Measurements from ENCODE around the gene PAIP2B. TPM values are rescaled to one million over a fixed set of nuclear protein-coding genes. Genes with fewer than 3 reads are reported as not detected.

PAIP2B gene
- total and polyA plus RNA-seq, 10 of the 15 experiments (the other 5 are each of a cell fraction or from before 2014, with no cell fraction given) = 0.06 to 0.79 (median 0.32) TPM

- TF ChIP-seq LARP7 (IDR thresholded peaks at IDR 0.05) (no peak), PKNOX1 (IDR thresholded peaks at IDR 0.05) (peak; percentile 98), MEF2A (IDR thresholded peaks at IDR 0.05; ENCODE audit: insufficient read depth, low read depth, low read length) (no peak), ESRRA (IDR thresholded peaks at IDR 0.05; ENCODE audit: low read length) (no peak), BCLAF1 (IDR thresholded peaks at IDR 0.05) (no peak), TARDBP (IDR thresholded peaks at IDR 0.05; ENCODE audit: borderline replicate concordance) (no peak), SKIL (IDR thresholded peaks at IDR 0.05; ENCODE audit: low read depth, poor library complexity, severe bottlenecking) (peak; percentile 70), SMAD5 (IDR thresholded peaks at IDR 0.05; ENCODE audit: low read depth) (no peak), TBL1XR1 (IDR thresholded peaks at IDR 0.05; ENCODE audit: low read depth, low read length) (no peak), KLF5 (IDR thresholded peaks at IDR 0.05; ENCODE audit: partially characterized antibody) (no peak), CEBPZ (IDR thresholded peaks at IDR 0.05; ENCODE audit: low read depth, low read length) (peak; percentile 95)
- TF ChIP-seq, protein P1, sequence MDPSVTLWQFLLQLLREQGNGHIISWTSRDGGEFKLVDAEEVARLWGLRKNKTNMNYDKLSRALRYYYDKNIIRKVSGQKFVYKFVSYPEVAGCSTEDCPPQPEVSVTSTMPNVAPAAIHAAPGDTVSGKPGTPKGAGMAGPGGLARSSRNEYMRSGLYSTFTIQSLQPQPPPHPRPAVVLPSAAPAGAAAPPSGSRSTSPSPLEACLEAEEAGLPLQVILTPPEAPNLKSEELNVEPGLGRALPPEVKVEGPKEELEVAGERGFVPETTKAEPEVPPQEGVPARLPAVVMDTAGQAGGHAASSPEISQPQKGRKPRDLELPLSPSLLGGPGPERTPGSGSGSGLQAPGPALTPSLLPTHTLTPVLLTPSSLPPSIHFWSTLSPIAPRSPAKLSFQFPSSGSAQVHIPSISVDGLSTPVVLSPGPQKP (IDR thresholded peaks at IDR 0.05; ENCODE audit: low read depth, low read length) = 0 out of 2 replicates have a peak, but pooled peaks have one; percentile 25
- TF ChIP-seq, protein P2, sequence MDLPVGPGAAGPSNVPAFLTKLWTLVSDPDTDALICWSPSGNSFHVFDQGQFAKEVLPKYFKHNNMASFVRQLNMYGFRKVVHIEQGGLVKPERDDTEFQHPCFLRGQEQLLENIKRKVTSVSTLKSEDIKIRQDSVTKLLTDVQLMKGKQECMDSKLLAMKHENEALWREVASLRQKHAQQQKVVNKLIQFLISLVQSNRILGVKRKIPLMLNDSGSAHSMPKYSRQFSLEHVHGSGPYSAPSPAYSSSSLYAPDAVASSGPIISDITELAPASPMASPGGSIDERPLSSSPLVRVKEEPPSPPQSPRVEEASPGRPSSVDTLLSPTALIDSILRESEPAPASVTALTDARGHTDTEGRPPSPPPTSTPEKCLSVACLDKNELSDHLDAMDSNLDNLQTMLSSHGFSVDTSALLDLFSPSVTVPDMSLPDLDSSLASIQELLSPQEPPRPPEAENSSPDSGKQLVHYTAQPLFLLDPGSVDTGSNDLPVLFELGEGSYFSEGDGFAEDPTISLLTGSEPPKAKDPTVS (IDR thresholded peaks at IDR 0.05; ENCODE audit: low read depth, low read length) = no peak
These were observed at the start of gene PAIP2B (continued) for GRCh38 chr2:71226965-71227560.
